ENCODE measurements around the gene GTF3A.

Gene GTF3A

DNA sequence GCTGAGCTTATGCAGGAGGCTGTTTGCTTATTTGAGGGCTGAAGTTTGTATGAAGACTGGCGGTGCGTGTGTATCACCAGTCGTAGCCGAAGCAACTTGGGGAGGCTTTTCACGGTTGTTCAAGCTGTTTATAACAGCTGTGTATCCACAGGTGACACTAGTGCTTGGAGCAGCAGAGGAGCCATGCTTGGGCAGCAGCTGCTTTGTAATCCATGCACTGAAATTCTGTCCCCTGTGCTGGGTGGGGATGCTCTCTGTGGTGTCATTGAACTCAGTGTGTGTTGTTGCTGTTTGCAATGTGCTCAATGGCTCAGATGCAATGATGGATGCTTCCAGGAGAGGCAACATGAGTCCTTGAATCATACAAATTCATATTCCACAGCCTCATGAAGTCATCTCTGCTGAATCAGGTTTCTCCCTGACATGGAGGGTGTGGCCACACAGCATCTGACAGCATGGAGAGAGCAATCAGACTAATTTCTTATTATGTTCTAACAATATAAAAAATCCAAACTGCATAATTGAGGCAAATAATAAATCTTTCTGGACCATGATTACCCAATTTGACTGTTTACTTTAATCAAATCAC lies 18.8 kb upstream of the GTF3A start:
- peak in 1 of 3 donors; percentile 34 for DNase-seq

- DNase-seq, result peak; percentile 60 to 71 (median 62)
These were observed 18.1 kb upstream of the GTF3A start for GRCh38 chr13:27406178-27406939.

- no peak for DNase-seq
These were observed 16.3 kb upstream of the GTF3A start for GRCh38 chr13:27408074-27408473.

GRCh38 chr13:27409013-27409412 lies 15.4 kb upstream of the GTF3A start:
- DNase-seq, result no peak

DNA sequence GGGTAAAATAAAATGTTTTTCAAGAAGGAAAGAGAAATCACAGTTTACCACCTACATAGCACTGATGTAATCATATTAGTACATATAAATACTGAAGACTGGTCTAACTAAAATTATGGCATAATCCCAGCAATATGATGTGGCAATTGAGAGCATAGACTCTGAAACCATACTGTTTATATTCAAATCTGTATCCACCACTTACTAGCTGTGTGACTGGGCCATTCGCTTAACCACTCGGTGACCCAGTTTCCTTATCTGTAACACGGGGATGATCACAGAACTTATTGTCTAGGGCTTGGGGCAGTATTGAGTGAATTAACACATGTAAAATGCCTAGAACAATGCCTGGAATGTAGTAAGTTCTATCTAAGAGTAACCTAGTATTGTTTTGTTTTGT lies 13.1 kb upstream of the GTF3A start:
- peak; percentile 23 to 54 (median 33) for DNase-seq

DNA sequence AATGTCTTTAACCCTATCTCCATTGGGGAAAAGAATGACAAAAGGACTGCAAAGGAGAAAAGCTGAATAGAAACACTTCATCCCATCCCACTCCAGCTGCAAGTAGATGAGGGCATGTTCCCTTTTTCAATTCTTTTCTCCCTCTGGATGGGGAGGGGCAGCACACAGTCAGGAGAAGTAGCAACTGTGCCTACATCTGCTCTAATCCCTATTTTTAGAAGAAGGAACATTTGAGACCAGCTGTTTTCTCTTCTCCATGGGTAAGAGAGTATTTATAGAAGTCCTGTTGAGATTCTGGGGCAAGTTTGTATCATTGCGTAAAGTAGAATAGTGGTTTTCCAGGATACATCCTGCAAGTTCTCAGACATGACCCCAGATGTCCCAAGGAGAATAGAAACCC lies 9.3 kb upstream of the GTF3A start:
- DNase-seq, result peak; percentile 16 to 38 (median 35)

DNA sequence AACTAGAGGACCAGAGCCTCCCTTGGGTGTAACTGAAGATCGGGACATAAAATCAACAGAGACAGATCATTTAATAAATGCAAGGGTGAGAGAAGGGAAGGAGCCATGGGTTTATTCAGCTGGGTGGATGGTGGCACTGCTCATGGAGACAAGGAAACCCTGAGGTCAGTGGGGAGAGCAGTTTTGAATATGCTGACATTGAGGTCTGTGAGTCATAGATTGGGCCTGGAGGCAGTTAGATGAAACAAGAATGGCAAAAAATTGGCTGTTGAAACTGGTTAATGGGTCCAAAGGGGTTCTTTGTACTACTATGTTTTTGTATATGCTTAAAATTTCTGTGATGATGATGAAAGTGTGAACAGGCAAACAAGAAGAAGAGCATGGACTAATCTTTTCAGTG lies 5.1 kb upstream of the GTF3A start:
- peak in 2 of 3 donors; percentile 21 to 29 for DNase-seq

DNA sequence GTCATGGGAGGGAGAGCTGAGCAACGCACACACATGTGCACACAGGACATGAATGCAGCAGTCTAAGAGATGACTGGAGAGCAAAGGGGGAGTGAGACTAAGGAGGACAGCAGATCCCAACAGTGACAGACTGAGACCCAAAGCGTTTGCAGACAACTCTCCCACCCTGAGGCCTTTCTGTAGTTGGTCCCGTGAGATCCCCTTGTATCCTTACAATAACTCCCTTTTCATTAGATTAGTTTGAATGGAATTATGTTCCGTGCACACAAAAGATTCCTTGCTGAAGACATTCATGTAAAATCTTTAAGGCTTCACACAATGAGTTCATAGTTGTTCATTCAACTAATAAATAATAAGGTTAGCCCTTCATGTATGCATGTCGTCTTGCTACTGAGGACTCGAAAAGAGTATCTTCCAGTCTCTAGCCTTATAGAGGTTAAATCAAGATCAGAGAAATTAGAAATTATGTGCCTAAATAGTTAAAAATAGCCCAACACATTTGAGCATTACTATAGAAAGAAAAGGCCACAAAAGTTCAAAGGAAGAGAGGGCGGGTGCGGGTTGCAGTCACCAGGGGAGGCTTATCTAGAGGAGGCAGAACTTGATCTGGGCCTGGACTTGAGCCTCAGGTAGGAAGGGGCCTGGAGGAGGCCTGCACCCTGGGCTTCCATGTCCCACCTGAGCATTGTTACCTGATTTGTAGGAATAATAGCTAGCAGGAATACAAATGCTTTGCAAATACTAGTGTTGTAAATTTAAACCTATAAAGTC lies 3.1 kb upstream of the GTF3A start:
- no peak for DNase-seq

GRCh38 chr13:27423333-27423732 lies 1.1 kb upstream of the GTF3A start:
- no peak for DNase-seq

DNA sequence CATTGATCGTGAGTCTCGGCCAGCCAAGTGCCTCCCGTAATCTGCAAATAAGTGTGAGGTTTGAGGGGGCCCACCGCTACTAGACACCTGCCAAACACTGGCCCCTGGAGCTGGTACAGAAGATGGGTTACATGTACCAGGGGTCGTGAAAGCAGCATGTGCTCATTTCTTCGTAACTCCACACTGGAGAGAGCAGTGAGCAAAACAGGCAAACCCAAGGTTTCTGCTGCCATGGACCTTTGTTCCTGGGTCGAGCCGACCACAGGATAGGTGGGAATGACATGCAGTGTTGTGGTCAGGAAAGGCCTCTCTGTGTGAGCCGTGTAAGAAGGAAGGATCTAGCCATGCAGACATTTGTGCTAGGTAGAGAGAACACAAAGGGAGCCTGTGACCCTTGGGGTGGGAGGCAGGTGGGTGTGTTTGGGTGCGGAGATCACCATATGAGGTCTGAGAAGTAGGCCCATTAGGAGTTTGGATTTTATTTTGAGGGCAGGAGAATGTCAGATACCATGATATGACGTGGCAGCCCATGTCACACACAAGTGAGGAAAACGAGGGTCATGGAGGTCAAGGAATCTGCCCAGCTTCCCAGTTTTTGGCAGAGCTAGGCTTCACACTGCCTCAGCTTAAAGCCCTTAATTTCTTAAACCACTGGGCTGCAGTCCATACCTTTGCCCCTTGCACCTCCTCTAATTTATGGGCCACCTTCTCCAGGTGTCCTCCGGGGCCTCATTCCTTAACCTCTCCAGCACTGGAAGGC lies 919 bp downstream of the GTF3A start:
- DNase-seq, result peak in 2 of 3 donors; percentile 28 to 46

DNA sequence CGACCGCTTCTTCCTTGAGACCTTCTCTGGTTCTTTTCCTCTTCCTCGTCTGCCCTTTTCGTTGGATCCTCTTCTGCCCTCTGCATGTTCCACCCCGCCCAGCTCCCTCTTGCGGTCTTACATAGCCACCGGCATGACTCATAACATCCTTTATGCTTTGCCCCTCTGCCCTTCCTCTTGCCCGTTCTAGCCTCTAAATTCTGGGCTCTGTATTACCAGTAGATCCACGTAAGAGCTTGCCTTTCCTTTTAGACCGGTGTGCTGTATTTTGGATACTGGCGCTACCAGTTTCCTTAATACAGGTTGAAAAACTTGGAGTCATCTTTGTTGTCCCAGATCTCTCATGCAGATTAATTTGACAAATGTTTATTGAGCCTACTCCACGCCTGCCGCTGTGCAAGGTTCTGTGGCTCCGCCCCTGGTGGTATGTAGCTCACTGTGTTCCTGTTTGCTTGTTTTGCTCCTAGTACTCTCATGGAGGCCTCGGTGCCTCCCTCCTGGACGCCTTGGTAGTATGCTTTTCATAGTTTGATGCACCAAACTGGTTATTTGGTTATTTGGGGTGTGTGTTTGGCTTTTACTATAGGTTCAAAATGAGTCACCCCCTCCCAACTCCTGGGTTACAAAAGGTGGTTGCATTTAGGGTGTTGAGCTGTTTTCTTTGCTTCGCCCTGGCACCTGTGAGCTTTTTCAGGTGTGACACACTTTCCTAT lies 1.7 kb downstream of the GTF3A start:
- peak; percentile 92 for DNase-seq

- DNase-seq, result peak; percentile 63 to 80 (median 76)
These were observed 3.2 kb downstream of the GTF3A start for GRCh38 chr13:27427641-27428040.

DNA sequence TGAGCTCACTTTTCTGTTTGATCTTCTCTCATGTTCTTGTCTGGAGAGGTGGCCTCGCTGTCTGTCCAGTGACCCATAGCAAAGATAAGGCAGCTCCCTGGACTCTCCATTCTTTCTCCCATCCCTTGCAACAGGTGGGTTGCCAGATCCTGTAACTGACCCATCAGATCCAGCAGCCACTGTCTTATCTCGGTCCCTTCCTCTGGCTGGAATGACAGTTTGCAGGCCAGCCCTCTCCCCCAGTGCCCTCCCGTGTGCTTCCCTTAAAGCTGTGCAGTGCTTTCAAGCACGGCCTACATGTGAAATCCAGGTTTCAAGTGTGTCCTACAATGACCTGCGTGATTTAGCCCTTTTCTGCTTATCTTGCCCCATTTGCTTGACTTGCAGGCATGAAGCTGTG lies 3.7 kb downstream of the GTF3A start:
- no peak for DNase-seq

DNA sequence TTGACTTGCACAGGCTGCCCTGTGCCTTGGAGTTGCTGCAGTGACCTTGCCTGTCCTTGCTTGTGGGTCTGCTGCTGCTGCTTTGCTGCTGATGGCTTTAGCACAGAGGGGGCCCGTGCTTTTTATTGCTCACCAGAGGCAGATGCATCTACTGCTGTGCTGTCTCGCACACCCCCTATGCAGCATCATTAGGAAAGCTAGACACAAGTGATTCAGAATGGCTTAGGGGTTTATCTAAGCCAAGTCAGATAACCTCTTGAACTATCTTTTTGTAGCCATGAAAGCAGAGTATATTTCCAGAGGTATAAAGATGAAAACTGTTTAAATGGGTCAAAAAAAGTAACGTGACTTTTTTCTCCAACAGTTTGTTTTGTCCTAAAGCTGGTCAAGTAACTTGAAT lies 7.8 kb downstream of the GTF3A start:
- DNase-seq, result no peak

DNA sequence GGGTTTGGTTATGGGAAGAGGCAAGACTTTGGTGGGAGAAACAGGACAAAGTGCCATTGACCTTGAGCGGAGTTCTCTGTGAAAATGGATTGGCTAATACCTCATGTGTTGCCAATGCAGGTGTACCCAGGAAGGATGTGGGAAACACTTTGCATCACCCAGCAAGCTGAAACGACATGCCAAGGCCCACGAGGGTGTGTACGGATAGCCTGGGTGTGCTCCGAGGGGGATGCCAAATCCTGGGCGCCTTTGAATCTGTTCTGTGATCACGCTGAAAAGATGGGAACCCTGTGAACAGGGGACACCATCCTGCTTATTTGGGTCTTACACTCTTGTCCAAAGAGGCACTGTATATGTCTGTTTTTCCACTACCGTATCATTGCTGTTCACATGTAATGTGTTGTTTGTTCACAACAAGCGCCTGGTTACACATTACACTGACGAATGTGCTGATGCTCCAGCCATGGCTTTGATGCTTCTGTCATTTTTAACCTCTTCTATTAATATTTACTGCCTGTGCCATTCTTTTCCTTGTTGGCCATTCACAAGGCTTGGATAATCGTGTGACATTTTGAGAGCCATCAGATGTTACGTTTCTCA lies 8.3 kb downstream of the GTF3A start:
- DNase-seq, result no peak

- no peak for DNase-seq
These were observed 12.7 kb downstream of the GTF3A start for GRCh38 chr13:27437126-27437525.

GRCh38 chr13:27440408-27440807 lies 16.0 kb downstream of the GTF3A start:
- DNase-seq, result no peak

- no peak for DNase-seq
These were observed 17.7 kb downstream of the GTF3A start for GRCh38 chr13:27442071-27442647.

DNA sequence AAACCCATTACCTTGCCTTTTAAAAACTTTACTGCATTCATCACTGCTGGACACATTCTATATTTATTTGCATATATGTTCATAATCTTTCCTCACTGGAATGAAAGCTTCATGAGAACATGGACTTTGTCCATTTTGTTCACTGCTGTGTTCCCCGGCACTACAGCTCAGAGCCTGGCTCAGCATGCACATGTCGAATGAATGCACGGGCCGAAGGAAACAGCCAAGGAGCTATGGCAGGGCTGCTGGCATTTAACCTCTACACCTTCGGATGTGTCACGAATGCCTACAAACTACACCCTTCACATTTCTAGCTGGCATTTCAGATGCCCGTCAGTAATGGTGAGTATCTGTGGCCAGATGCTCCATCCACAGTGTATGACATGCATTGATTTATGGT lies 18.4 kb downstream of the GTF3A start:
- DNase-seq, result no peak

DNA sequence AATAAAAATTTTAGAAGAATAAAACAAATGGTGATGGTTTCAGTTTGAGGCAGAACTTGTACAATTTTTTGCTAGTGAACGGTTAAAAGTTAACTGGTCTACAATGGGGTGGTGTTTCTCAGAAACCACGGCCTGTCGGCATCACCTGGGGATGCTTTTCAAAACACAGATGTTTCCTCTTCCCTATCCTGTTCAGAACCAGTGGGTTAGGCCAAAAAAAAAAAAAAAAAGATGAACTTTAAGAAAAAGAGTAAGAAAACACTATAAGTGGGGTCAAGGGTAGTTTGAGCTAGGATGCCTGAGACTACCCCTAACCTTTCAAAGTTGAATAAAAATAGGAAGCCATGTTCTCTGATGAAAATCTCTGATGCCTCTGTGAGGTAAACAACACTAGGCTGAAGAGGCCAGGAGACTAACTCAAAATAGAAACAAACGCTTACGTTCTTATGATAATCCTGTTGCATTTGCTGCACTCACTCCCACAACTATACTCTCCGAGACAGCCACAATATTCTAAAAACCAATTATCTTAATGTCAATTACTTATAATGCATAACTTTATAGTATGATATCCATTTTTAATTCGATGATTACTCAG lies 22.7 kb downstream of the GTF3A start:
- DNase-seq, result no peak

GRCh38 chr13:27448308-27448707 lies 23.9 kb downstream of the GTF3A start:
- no peak for DNase-seq
